Hematopoietic multipotent progenitor cell (in vitro differentiated cells): ENCODE results near the gene TEX35. TPM values are rescaled to one million over a fixed set of nuclear protein-coding genes. Genes with fewer than 3 reads are reported as not detected.
"Not testable (repeated sequence)": the region's sequence is repeated elsewhere in the genome, so short reads cannot be mapped to it uniquely, and the experiment has no call there.

Experiments used
- DNase-seq, 3 donors: peaks; one replicate each; pipeline ENCODE4 v3.0.0-alpha.2; 2011 to 2015; ENCODE audit warnings: low read depth in 2 of 3, low spot score in 2 of 3
- total RNA-seq: library from RNA; depleted of rRNA; stranded (reverse); fragments of >200 nt; gene quantifications from one replicate; pipeline ENCODE4 v1.2.3, GENCODE V29; 2012

Gene TEX35
- total RNA-seq, 1 donor, result not detected

GRCh38 chr1:178493301-178493741 is 19.6 kb upstream of the TEX35 start:
- DNase-seq, result no peak

DNA sequence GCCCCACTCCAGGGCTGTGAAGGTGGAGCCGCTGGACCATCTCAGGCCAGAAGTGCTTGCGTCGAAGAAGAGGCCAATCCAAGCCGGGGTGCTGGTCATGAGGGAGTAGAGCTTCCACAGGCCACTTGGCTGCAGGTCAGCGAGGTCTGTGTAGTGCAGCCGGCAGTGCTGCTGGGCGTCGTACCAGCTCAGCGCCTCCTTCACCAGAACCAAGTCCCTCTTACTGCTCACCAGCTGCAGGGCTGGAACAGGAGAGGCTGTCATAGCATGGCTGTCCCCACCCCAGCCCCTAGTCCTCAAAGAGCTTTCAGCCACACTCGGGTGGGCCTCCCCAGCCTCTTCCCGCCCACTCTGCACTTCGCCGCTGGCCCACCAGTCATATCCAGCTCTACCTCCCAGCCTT is 18.3 kb upstream of the TEX35 start:
- no peak for DNase-seq

DNA sequence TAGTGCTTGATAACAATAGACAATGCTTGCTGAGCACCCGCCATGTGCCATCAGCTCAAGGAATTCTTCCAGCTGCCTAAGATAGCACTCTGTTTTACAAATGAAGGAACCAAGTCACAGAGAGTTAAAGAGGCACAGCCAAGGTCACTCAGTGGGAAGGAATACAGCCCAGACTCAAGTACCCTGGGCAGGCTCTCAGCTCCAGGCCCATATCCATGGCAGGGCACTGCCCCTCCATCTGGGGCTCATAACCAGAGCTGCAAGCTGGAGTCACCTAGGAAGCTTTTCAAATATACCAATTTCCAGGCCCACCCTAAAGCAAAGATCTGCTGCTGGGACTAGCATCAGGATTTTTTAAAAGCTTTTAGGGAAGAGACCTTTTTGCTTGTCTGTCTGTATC is 17.8 kb upstream of the TEX35 start:
- no peak for DNase-seq

GRCh38 chr1:178495741-178496409 is 17.0 kb upstream of the TEX35 start:
- no peak for DNase-seq

GRCh38 chr1:178496410-178497135 is 16.3 kb upstream of the TEX35 start, which contains the start of gene CLEC20A:
TSS of gene CLEC20A (minus strand) at chr1:178496964. CDS start at chr1:178496939, 25 bp downstream.
- DNase-seq, result no peak

DNA sequence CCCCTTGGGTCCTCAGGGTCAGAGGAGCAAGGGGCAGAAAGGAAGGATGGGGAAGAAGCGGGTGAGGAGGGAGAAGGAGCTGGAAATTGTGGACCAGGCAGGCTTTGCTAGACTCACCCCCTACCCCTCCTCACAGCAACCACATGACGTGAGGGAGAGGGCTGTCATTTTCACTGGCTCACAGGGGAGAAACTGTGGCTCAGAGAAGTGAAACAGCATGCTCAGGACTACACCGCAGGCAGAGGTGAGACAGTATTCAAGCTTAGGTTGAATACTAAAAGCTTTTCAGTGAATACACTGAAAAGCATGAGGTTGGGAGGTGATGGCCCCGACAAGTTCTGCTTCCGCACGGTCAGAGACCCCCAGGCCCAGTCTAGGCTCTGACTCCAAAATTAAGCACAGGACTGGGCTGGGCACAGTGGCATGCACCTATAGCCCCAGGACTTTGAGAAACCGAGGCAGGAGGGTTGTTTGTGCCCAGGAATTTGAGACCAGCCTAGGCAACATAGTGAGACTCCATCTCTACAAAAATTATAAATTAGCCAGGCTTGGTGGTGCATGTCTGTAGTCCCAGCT is 14.9 kb upstream of the TEX35 start:
- no peak for DNase-seq

DNA sequence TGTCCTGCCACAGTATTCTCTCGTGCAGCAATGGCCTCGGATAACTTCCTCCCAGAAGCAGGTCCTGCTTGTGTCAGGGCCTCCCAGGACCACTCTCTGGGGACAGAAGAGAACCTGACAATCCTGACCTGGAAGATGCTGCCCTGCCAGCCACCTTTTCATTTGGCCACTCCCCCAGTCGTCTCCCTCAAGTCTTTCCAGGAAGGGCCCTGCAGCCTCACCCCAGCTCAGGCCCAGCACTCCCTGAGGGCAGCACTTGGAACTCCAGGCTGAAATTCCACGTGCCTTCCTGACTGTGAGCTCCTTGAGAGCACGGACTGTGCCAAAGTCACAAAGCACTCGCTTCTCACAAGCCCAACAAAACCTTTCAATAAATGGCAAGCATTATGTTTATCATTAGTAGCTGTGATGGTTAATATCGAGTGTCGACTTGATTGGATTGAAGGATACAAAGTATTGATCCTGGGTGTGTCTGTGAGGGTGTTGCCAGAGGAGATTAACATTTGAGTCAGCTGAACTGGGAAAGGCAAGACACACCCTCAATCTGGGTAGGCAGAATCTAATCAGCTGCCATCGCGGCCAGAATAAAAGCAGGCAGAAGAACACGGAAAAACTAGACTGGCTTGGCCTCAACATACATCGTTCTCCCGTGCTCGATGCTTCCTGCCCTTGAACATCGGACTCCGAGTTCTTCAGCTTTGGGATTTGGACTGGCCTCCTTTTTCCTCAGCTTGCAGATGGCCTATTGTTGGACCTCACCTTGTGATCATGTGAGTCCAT is 13.8 kb upstream of the TEX35 start:
- DNase-seq, result no peak

DNA sequence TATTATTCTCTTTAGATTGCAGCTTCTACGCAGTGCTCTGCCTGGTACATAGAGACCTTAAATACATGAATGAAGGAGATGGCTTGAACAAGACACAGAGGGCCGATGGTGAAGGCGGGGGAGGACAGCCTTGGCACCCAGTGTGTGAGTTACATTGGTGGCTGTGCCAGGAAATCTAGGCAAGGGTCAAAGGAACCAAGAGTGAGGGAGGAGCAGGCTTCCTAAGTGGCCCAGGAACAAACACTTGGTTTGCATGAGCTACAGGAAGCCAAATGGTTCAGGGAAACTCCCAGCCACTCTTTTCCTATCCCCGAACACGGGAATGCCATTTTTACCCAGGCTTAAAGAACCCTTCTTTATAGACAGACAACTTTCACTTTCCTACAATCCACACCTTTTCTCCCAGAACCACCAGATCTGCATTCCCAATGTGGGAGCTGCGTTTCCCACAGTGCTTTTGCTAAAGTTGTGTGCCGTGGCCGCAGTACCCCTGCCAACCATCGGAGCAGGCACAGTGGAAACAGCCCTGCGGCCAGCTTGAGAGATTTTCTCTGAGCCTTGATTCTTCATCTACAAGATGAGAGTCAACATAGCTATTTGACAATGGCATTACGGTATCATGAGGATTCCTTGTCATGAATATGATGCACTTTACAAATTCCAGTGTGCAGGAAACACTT is 12.7 kb upstream of the TEX35 start:
- no peak for DNase-seq

GRCh38 chr1:178500936-178501554 is 11.9 kb upstream of the TEX35 start:
- no peak for DNase-seq

DNA sequence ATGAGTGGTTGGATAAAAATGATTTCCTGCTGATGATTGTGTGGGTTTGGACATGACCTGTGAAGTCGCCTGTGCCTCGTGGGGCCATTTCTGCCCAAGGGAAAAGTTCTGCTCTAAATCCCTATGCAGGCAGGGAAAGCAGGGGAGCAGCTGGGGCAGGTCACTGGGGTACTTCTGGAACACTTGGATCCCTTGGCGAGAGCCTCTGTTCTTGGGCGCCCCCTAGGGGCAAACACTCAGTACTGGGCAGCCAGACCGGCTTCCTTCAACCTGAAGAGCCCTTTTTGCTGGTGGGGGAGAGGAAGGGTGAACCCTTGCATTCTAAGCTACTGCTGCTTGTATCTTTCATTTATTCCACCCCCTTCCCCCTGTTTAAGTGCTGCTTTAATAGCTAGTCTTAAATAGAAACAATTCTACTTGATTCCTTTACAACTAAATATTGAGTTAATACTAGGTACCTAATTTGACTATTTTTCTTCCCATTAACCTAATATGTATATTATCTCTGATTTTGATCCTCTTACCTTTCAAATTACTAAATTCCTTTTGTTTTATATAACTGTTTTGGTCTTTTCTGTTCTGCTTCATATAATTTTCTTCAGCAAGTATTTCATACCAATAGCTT is 11.1 kb upstream of the TEX35 start:
- DNase-seq, result peak; percentile 1 to 79 (median 57)

GRCh38 chr1:178502330-178502714 is 10.6 kb upstream of the TEX35 start:
- no peak for DNase-seq

- DNase-seq, result no peak
Observed at GRCh38 chr1:178502856-178503255, 10.1 kb upstream of the TEX35 start.

DNA sequence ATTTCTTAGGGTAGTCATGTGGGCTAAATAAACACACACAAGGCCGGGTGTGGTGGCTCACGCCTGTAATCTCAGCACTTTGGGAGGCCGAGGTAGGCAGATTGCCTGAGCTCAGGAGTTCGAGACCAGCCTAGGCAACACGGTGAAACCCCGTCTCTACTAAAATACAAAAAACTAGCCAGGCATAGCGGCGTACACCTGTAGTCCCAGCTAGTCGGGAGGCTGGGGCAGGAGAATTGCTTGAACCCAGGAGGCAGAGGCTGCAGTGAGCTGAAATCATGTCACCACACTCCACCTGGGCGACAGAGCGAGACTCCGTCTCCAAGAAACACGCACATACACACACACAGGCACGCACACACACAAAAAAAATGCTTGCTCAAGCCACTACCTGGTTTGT is 9.6 kb upstream of the TEX35 start:
- not testable (repeated sequence) for DNase-seq

DNA sequence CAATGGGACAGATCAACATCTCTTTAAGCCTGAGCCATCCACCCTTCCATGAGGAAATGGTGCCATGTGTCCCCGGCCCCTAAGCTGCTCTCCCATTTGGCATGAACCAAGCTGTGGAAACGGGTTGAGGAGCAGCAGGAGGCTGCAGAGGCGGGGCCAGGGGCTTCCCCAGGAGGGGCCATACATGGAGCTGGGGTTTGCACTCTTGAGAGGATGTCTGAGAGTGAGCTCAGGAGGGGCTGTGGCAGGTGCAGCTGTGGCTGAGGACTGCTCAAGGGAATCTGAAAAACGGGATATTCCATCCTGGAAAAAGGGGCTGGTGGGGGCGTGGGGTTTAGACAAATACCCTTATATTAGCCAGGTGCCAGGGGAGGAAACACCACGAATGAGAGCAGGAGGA is 9.1 kb upstream of the TEX35 start:
- DNase-seq, result no peak

DNA sequence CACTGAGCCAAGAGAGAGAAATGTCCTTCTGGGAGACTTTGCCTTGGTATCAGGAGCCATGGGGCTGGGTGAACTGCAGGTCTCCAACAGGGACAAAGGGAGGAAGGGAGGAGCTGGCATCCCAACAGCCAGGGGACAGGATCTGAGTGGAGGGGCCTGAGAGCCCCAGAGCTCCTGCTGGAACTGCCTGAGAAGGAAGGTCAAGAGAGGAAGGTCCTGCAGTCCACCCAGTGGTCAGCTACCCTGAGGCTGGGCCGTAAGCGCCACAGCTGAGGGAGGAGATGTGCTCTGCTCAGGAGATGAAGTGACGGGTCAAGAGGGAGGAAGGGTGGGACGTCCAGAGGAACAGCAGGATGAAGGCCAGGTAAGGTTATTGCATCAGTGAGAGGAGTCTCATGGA is 8.6 kb upstream of the TEX35 start:
- DNase-seq, result no peak

DNA sequence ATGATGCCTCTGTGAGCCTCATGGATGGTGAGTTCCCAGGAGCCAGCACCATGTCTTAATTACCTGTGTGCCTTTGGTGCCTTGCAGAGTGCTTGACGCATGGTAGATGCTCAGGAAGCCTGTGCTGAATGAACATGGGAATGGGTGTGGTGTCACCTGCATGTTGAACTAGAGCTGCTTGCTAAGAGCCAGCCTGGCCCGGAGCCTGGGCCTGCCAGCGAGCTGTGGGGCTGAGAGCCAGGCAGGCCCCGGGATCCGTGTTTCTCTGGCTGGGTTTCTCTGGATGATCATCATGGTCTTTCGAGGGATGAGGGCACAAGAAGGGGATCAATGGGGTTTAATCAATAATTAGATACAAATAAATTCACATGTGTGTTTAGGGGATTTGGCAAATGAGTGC is 6.7 kb upstream of the TEX35 start:
- no peak for DNase-seq

GRCh38 chr1:178506669-178507068 is 6.2 kb upstream of the TEX35 start:
- peak in 1 of 3 donors; percentile 5 for DNase-seq

GRCh38 chr1:178509414-178510007 is 3.4 kb upstream of the TEX35 start:
- DNase-seq, result no peak

GRCh38 chr1:178510155-178510554 is 2.8 kb upstream of the TEX35 start:
- no peak for DNase-seq
